ENCODE data around the gene CMC1.

DNA sequence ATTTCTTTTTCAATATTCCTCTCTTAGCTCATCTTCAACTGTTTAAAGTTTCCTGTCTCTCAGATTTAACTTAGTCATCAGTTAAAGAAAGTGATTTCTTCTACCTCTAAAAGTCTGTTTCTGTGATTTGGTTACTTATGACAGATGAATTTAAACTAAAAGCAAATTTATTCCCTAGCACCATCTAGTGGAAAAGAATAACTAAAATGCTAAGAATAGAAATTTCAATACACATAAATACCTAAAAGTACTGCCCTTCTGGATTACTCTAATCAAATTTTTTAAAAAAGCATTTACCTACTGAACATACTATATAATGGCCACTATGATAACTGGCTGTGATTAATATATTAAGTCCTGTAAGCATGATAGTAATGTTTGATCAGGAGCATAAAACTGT lies 93.1 kb downstream of the CMC1 start:
- TF ChIP-seq POLR2AphosphoS5 (IDR thresholded peaks at IDR 0.05; ENCODE audit: borderline replicate concordance, low read depth, low read length) (no peak), EZH2 (IDR thresholded peaks at IDR 0.05) (no peak)
